Subcutaneous abdominal adipose tissue (tissue), 5 donors: ENCODE results near the gene PIGU.

ENCODE experiments used
- H3K27ac ChIP-seq: one replicate; pipeline ENCODE4 v1.7.0; 2013; ENCODE audit warnings: low read depth, mild to moderate bottlenecking, inconsistent platforms, low read length, moderate library complexity
- H3K27me3 ChIP-seq, 5 donors: one replicate each; pipeline ENCODE4 v1.7.0; 2013; ENCODE audit warnings: low read length in 5 of 5, inconsistent platforms in 1 of 5; ENCODE audit not compliant: control insufficient read depth in 5 of 5, insufficient read depth in 4 of 5
- H3K36me3 ChIP-seq, 5 donors: one replicate each; pipeline ENCODE4 v1.7.0; 2013; ENCODE audit warnings: low read length in 5 of 5; ENCODE audit not compliant: control insufficient read depth in 5 of 5, insufficient read depth in 5 of 5
- H3K4me1 ChIP-seq, 5 donors: one replicate each; pipeline ENCODE4 v1.7.0; 2013; ENCODE audit warnings: low read length in 5 of 5, mild to moderate bottlenecking in 3 of 5, moderate library complexity in 1 of 5; ENCODE audit not compliant: control insufficient read depth in 5 of 5, insufficient read depth in 5 of 5
- H3K4me3 ChIP-seq, 5 donors: one replicate each; pipeline ENCODE4 v1.7.0; 2013; ENCODE audit warnings: low read length in 5 of 5, low read depth in 1 of 5
- H3K9ac ChIP-seq, 5 donors: one replicate each; pipeline ENCODE4 v1.7.0; 2013; ENCODE audit warnings: low read length in 5 of 5, mild to moderate bottlenecking in 4 of 5, moderate library complexity in 3 of 5
- H3K9me3 ChIP-seq, 5 donors: one replicate each; pipeline ENCODE4 v1.7.0; 2013; ENCODE audit warnings: low read length in 5 of 5; ENCODE audit not compliant: control insufficient read depth in 5 of 5
- donor health status: healthy.
- donor health status: healthy.
- donor health status: healthy.
- donor health status: healthy.
- donor health status: healthy.

The PIGU gene

GRCh38 chr20:34512266-34512954, 164.5 kb downstream of the PIGU start:
- Histone ChIP-seq H3K27ac (peak overlapping the region; percentile 3), H3K4me3 (no peak overlapping the region), H3K4me1 (peaks cover 0 to 25% (median 20%) of the 10 kb centered on the region in 5 donors), H3K27me3 (no peaks in the 10 kb centered on the region), H3K9me3 (no peaks in the 10 kb centered on the region), H3K36me3 (peaks cover 10 to 25% (median 11%) of the 10 kb centered on the region in 5 donors), H3K9ac (no peak overlapping the region)

GRCh38 chr20:34511891-34512265, 165.0 kb downstream of the PIGU start:
- Histone ChIP-seq H3K27ac (no peak overlapping the region), H3K9me3 (no peaks in the 10 kb centered on the region), H3K4me3 (no peak overlapping the region), H3K36me3 (peaks cover 10 to 25% (median 12%) of the 10 kb centered on the region in 5 donors), H3K27me3 (no peaks in the 10 kb centered on the region), H3K4me1 (peaks cover 0 to 21% (median 15%) of the 10 kb centered on the region in 5 donors), H3K9ac (no peak overlapping the region)

GRCh38 chr20:34510575-34510974, 166.3 kb downstream of the PIGU start:
- peaks cover 15 to 37% (median 22%) of the 10 kb centered on the region in 5 donors for H3K36me3 ChIP-seq
- no peak overlapping the region for H3K9ac ChIP-seq
- H3K4me3 ChIP-seq, result no peak overlapping the region
- no peaks in the 10 kb centered on the region for H3K27me3 ChIP-seq
- peaks cover 0 to 12% (median 9%) of the 10 kb centered on the region in 5 donors for H3K4me1 ChIP-seq
- H3K9me3 ChIP-seq, result no peaks in the 10 kb centered on the region
- H3K27ac ChIP-seq, result no peak overlapping the region
